KG1 (cell line): ENCODE measurements around the gene MGST1.

Experiments
- DNase-seq: peaks from one replicate; lab custom pipeline; 2025; lab: John Stamatoyannopoulos, UW

MGST1 gene, protein sequence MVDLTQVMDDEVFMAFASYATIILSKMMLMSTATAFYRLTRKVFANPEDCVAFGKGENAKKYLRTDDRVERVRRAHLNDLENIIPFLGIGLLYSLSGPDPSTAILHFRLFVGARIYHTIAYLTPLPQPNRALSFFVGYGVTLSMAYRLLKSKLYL

DNA sequence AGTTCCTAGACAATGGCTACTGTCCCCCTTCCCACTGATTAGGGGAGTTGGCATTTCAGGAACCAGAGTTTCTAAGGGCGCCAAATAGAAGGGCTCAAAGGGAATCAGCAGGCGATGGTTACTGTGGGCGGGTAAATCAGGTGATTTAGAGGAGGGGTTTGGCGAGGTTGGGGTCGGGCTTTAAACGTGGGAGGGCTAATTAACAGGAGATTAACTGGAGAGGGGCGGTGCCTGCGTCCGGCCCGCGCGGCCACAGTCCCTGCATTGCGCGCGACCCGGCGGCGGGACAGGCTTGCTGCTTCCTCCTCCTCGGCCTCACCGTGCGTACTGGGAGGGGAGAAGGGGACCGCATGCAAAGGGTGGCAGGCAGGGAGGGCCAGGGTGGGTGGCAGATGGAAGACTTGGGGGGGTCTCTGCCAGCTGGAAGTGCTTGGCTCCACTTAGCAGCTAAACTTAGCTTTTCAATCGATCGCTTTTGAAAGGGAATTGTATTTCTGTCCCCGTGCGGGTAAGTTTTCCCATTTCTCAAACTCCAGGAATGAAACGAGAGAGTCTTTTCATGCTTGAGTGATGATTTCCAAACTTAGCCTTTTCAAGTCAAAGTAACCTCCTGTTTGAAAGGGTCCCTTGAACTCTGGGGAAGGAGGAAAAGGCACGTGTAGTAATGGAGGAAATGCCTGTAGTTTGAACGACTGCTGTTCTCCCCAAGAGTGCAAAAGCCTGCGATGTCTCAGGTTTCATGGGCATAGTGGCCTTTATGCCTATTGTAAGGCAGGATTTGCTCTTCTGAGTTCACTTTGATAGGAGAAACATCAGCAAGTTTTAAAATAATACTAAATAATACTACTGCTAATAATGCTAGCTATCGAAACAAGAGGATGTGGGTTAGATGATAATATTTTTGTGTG lies at the start of gene MGST1:
Gene MGST1 (plus strand): TSS at position 255 of the 908 bp plus-strand sequence. CDS start 6,608 bp downstream, outside the sequence.
- no peak for DNase-seq

DNA sequence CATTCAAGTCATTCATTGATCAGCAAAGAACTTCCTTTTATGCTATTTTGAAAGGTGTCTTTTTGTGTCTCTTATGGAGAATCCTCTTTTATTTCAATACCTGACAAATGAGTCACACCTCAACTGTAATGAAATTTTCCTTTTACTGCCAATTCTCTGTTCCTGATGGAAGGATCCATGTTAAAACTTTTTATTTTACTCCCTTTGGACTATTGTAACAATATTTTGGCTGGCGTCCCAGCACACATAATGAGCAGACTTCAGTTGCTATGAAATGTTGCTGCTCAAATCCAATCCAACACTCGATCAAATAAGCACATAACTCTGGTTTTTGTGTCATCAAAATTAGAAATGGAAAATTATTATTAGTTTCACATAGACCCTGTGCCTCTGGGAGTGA lies 48.0 kb upstream of the MGST1 start:
- no peak for DNase-seq

DNA sequence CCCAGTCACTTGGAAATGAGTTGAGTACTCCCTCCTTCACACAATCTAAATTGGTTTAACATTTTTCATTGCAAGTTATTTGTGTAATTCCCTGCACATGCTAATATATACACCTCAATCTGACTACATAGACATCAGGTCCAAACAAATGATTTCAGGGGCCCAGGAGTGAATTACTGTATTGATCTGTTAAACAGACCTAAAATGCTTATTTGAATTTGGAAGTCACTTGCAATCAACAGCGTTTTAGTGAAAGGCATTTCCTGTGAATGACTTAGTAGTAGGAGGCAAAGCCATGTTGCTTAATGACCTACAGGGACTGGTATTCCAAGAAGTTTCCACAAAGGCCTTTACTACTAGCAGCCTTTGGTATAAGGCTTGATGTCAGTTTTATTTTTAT lies 47.3 kb upstream of the MGST1 start:
- no peak for DNase-seq

DNA sequence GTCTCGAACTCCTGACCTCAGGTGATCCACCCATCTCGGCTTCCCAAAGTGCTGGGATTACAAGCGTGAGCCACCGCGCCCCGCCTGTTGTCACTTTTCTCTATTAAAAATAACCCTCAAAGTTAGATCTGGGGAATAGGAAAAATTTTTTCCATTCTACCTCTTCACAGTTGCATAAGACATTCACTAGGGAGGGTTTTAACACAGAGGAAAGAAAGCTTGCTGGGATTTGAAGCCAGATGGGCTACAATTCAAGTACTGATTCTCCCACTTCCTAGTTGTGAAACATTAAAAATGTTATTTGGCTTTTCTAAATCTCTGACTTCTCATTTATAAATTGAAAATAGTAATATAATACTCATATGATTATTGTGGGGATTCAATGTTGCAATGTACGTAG lies 46.7 kb upstream of the MGST1 start:
- no peak for DNase-seq

DNA sequence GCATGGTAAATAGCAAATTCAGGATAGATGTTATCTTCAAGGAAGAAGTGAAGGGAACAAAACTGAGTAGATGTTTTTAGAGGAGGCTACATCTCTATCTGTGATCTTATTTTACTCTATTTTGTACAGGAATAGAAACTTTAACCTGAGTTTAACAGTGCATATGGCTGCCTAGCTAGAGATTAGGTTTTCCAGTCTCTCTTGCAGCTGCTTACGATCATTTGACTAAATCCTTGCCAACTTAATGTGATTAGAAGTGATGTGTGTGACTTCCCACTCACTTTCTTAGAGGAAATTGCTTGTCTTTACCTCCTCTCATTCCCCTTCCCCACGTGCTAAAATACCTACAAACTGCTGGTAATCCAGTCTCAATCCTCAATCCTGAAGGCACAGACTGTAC lies 43.5 kb upstream of the MGST1 start:
- DNase-seq, result no peak

DNA sequence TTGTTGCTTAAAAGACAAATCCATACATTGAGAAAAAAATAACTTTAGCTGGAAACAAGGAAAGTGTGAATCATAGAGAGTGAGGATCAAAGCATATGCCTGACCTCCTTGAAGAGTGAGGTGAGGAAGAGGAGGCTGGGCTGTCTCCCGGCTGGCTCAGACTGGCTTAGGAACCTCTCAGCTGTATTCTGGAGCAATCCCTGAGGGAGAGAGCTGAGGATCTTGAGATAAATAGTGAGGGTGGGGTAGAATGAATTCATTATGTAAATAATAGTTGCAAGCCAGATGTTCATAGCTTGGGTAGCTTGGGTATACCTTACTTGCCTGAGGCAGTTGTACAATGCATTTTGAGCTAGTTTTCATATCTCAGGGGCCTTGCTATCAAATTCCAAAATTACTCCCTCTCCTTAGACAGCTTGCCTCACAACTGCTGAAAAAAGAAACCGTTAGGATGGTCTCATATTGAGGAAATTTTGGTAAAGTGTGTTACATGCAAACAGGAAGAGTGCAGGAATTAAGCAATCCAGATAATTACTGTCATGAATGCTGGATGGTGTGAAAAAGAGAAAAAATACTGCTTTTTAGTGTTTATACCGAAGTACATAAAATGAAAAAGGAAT lies 39.5 kb upstream of the MGST1 start:
- DNase-seq, result no peak

DNA sequence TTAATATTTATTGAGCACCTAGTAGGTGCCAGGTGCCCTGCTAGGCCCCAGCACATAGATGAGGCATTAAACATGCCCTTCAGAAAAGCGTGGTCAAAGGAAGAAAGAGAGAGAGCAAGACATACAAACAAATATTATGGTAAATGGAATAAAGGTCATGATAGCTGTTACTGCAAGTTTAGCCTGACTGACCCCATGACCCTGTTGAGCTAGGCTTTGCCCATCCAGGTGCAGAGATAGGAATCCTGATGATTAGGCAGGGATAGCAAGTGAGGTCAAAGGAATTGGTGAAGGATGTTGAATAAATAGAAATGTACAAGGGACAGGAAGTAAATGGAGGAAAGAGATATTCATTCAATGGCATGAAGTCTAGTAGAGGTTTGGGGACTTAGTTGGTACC lies 36.5 kb upstream of the MGST1 start:
- no peak for DNase-seq

DNA sequence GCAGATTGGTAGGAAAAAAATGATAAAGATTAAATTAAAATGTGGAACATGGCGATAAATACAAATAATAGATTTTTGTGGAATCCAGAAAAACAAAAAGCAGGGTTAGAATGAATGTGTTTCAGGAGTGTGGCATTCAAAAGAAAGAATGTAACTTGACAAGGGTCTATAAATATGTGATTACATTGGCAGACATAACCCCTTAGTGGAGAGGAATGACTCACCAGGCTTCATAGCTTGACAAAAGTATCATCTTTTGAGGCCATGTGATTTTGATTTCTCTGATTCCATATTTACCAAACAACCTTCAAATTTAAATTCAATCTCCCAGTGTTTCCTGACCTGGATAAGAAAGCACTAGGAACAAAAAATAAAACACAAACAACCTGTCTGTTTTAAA lies 24.4 kb upstream of the MGST1 start:
- no peak for DNase-seq

- no peak for DNase-seq
Observed at GRCh38 chr12:16323638-16324037, 23.8 kb upstream of the MGST1 start.

- DNase-seq, result no peak
Observed at GRCh38 chr12:16324272-16324671, 23.2 kb upstream of the MGST1 start.

DNA sequence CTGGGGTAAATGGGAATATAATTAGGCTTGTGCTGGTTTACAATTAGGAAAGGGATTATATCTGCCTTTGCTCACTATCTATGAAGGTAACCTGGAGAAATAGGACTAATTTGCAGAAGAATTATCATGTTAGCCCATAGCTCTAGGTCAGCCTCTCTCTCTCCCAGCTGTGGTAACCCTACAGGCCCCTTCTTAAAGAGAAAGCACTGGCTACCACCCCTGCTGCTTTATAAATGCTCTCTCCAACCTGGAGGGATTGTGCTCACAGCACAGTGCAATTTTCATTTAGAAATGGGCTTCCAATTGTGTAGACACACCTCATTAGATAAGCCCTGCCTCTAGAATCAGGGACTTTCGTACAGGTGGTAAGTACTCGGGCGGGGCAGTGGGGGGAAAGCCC lies 22.7 kb upstream of the MGST1 start:
- no peak for DNase-seq

DNA sequence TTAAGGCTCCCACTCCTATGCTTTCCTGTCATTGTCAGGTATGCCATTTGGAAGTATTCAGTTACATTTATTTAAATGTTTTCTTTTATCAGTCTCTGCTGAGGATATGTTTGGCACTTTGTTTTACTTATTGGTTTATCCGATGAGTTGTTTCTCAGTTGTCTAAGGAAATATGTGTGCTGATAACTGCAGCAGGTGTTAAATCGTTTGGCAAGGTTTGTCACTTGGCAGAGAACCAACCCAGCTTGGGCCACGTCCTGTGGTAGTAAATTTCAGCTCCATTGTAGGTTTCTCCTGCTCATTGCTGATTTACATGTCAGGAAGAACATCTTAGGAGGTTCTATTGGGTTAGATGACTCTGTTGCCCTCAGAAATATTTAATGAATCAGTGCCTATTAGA lies 22.0 kb upstream of the MGST1 start:
- DNase-seq, result no peak

GRCh38 chr12:16327963-16328362 lies 19.5 kb upstream of the MGST1 start:
- no peak for DNase-seq

GRCh38 chr12:16329594-16329993 lies 17.9 kb upstream of the MGST1 start:
- no peak for DNase-seq

DNA sequence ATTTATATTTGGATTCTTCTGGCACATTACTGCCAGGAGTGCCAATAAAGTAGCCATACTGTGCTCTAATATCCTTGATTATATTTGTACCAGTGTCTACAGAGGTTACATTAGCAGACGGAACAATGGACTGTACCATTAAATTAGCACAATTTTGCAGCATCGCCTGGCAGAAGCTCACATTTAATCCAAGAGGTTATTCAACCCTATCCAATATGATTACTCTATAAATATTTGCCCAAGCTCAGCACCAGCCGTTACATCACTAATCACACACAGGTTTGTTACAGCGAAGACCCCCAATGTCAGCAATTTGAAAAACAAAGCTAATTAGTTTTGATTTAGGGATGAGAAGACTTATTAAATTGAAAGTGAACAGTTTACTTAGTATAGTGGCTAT lies 16.9 kb upstream of the MGST1 start:
- no peak for DNase-seq

DNA sequence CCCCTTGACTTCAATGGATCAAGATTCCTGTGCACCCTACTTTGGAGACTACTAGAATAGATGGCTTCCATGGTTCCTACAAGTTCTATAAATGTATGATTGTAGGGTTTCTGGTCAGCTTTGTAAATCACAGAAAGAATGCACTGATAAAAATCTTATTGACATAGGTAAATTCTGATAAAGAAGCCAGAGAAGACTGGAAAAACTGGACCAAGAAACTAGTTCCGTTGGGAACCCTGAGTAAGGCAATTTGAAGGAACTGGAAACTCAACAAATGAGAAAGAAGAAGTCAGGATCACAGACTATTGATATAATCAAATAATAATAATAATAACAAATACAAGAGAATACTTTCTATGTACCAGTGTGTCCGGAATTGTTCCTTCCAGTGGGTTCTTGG lies 15.4 kb upstream of the MGST1 start:
- DNase-seq, result no peak

DNA sequence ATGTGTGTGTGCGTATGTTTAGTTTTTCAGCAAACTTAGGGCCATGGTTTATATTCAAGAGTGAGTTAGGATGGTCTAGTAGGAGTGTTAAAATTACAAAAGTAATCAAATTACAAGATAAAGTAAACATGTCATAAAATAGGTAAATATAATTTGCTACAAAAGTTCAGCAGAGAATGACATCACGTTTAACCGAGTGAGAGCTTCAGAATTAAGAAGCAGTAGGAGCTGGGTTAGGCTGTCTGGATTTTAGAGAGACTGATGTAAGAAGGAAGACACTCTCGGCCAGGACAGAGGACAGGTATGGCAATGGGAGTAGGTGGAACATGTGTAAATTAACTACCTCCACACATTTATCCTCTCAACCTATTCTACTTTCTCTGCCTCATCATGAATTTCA lies 11.6 kb upstream of the MGST1 start:
- DNase-seq, result no peak

DNA sequence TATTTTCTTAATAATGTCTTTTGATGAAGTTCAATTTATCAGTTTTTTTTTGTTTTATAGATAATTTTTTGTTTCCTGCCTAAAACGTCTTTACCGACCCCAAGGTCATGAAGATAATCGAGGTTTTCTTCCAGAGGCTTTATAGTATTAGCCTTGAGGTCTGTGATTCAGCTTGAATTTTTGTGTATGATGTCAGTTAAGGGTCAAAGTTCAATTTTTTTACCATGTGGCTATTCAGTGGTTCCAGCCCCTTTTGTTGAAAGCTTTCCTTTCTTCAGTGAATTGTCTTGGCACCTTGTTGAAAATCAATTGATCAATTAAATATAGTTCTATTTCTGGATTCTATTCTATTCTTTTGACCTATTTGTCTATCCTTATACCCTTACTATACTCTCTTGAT lies 3.2 kb upstream of the MGST1 start:
- no peak for DNase-seq

GRCh38 chr12:16345105-16345504 lies 2.3 kb upstream of the MGST1 start:
- DNase-seq, result no peak

- no peak for DNase-seq
Observed at GRCh38 chr12:16346958-16347357, 487 bp upstream of the MGST1 start.

DNA sequence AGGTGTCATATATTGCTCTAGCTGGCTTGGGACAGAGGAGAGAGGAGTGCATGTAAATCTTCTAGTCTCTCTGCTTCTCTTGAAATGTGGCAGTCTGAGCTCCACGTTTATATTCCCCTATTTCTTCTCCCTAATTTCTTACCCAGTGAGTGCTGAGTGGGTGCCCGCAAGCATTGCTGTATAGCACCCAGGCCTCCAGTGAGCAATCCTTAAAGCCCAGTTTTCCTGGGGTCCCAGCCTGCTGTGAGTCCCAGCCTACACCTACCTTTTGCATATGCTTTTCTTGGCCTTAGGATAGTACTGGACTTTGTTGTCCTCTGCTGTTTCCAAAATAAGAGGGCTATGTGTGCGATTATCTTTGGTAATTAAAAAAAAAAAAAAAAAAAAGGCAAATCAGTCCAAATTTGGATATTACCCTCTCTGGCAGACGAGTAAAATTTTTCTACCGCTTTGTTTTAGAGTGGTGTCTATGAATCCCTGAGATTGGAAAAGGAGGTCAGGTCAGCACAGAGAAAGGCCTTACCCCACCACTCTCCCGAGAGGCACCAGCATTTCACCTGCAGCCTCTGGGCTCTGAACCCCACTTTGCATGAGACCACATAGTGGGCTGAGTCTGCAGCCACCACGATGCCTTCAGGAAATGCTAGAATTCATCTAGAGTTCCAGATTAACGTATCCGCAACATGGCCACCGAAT lies 1.1 kb downstream of the MGST1 start:
- DNase-seq, result no peak

- DNase-seq, result no peak
Observed at GRCh38 chr12:16349131-16349460, 1.7 kb downstream of the MGST1 start.

DNA sequence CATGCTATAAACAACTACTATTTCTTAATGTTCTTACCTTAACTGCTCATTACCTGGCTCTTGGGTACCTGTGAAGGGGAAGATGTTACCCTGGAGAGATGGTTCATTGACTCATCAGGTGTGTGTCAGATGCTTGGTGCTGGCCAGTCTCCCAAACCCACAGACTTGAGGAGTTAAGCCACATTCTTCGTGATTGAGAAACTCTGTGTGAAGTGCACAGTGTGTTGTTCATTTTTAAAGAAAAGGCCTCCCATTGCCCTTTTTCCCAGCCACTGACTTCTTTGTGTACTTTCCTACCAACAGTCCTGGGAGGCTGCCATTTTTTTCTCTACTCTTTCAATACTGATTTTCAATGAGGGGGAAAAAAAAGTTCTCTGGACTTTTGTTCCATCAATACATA lies 3.2 kb downstream of the MGST1 start:
- no peak for DNase-seq
